Measurements from ENCODE around the gene EVPL. TPM values are rescaled to one million over a fixed set of nuclear protein-coding genes. Genes with fewer than 3 reads are reported as not detected.

Gene EVPL
- total and polyA plus RNA-seq, 2 donors from 2014 or later, result 11.1 to 23.5 TPM

DNA sequence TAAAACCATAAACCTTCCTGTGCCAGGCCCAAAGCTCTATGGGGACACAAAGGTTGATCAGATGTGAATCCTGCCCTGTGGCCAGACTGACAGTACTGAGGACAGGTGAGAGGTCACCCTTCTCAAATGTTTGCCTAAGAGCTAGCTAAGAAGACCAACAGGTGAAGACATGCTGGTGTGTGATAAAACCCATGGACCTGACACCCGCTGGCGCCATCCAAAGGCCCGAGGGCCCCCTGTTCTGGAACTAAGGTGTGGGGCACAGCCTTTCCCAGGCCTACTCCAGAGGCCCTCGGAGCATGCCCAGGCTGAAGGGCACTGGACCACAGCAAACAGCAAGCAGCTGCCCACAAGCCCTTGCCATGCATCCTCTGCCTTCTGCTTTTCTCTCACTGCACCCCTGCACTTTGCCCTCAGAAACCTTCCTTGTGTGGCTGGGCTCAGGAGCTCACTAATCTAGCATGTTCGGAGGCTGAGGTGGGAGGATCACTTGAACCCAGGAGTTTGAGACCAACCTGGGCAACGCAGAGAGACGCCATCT is 31.7 kb downstream of the EVPL start:
- no peak overlapping the region for H3K9ac ChIP-seq (ENCODE audit: low read length in 3 of 3)
- intact Hi-C loops (cut with DNase I), result no loop called here
- no peaks in the 10 kb centered on the region for H3K27me3 ChIP-seq (ENCODE audit: control insufficient read depth, insufficient read depth, low read length)
- peaks cover 0 to 5% (median 4%) of the 10 kb centered on the region in 3 donors for H3K36me3 ChIP-seq (ENCODE audit: control insufficient read depth in 2 of 3, insufficient read depth in 3 of 3, low read length in 3 of 3)
- H3K4me3 ChIP-seq (ENCODE audit: low read length in 3 of 3), result no peak overlapping the region
- no peaks in the 10 kb centered on the region for H3K9me3 ChIP-seq (ENCODE audit: control insufficient read depth in 2 of 3, insufficient read depth in 1 of 3, low read length in 3 of 3)
- DNase-seq (peak in 2 of 5 donors; percentile 21 to 32), FAIRE-seq (no peak)
- peaks cover 0 to 6% (median 4%) of the 10 kb centered on the region in 3 donors for H3K4me1 ChIP-seq (ENCODE audit: control insufficient read depth in 2 of 3, insufficient read depth in 2 of 3, low read depth in 1 of 3, low read length in 3 of 3)
- H3K27ac ChIP-seq (ENCODE audit: low read depth in 2 of 2, low read length in 2 of 2), result peak overlapping the region; percentile 32 to 57
- TF ChIP-seq, protein P1, sequence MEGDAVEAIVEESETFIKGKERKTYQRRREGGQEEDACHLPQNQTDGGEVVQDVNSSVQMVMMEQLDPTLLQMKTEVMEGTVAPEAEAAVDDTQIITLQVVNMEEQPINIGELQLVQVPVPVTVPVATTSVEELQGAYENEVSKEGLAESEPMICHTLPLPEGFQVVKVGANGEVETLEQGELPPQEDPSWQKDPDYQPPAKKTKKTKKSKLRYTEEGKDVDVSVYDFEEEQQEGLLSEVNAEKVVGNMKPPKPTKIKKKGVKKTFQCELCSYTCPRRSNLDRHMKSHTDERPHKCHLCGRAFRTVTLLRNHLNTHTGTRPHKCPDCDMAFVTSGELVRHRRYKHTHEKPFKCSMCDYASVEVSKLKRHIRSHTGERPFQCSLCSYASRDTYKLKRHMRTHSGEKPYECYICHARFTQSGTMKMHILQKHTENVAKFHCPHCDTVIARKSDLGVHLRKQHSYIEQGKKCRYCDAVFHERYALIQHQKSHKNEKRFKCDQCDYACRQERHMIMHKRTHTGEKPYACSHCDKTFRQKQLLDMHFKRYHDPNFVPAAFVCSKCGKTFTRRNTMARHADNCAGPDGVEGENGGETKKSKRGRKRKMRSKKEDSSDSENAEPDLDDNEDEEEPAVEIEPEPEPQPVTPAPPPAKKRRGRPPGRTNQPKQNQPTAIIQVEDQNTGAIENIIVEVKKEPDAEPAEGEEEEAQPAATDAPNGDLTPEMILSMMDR (IDR thresholded peaks at IDR 0.05; ENCODE audit: borderline replicate concordance, extremely low read depth, insufficient read depth), result no peak

DNA sequence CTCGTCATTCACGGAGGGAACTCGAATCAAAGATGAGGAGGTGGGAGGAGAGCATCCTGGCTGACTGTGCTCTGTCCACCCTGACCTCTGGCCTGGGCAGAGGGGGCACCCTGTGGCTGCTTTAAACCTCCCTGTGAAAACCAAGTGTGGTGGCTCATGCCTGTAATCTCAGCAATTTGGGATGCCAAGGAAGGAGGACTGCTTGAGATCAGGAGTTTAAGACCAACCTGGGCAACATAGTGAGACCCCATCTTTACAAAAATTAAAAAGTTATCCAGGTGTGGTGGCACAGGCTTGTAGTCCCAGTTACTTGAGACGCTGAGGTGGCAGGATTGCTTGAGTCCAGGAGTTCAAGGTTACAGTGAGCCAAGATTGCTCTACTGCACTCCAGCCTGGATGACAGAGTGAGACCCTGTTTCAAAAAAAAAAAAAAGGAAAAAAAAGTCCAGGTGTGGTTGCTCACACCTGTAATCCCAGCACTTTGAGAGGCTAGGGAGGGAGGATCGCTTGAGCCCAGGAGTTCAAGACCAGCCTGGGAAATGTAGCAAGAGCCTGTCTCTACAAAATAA is 32.2 kb downstream of the EVPL start:
- H3K4me3 ChIP-seq (ENCODE audit: low read length in 3 of 3), result no peak overlapping the region
- no peaks in the 10 kb centered on the region for H3K27me3 ChIP-seq (ENCODE audit: control insufficient read depth, insufficient read depth, low read length)
- peak overlapping the region in 1 of 2 donors; percentile 57 for H3K27ac ChIP-seq (ENCODE audit: low read depth in 2 of 2, low read length in 2 of 2)
- TF ChIP-seq, protein P1 (IDR thresholded peaks at IDR 0.05; ENCODE audit: borderline replicate concordance, extremely low read depth, insufficient read depth), result no peak
- intact Hi-C loops (cut with DNase I), result no loop called here
- peak in 2 of 5 donors; percentile 19 to 39 for DNase-seq
- peaks cover 0 to 5% (median 4%) of the 10 kb centered on the region in 3 donors for H3K36me3 ChIP-seq (ENCODE audit: control insufficient read depth in 2 of 3, insufficient read depth in 3 of 3, low read length in 3 of 3)
- no peaks in the 10 kb centered on the region for H3K9me3 ChIP-seq (ENCODE audit: control insufficient read depth in 2 of 3, insufficient read depth in 1 of 3, low read length in 3 of 3)
- H3K9ac ChIP-seq (ENCODE audit: low read length in 3 of 3), result no peak overlapping the region
- no peak for FAIRE-seq
- H3K4me1 ChIP-seq (ENCODE audit: control insufficient read depth in 2 of 3, insufficient read depth in 2 of 3, low read depth in 1 of 3, low read length in 3 of 3), result peaks cover 0 to 6% (median 4%) of the 10 kb centered on the region in 3 donors

DNA sequence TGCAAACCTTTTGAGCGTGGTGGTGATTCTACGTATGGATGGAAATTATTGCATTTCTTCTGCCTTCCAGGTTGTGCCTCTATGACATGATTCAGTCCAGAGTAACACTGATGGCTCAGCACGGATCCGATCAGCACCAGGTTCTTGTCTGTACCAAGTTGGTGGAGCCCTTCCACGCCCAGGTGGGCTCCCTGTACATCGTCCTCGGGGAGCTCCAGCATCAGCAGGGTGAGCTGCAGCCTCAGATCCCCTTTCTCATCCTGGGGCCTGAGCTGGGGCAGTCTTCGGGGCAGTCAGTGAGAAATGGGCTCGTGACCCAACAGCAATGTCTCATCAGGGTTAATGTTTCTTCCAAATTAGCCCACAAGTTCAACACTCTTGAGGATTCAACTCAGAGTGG is 35.7 kb downstream of the EVPL start:
- intact Hi-C loops (cut with DNase I), result no loop called here
- no peak overlapping the region for H3K9ac ChIP-seq (ENCODE audit: low read length in 3 of 3)
- TF ChIP-seq, protein P1 (IDR thresholded peaks at IDR 0.05; ENCODE audit: borderline replicate concordance, extremely low read depth, insufficient read depth), result no peak
- H3K36me3 ChIP-seq (ENCODE audit: control insufficient read depth in 2 of 3, insufficient read depth in 3 of 3, low read length in 3 of 3), result peaks cover 0 to 10% (median 4%) of the 10 kb centered on the region in 3 donors
- H3K4me1 ChIP-seq (ENCODE audit: control insufficient read depth in 2 of 3, insufficient read depth in 2 of 3, low read depth in 1 of 3, low read length in 3 of 3), result peaks cover 0 to 3% (median 0%) of the 10 kb centered on the region in 3 donors
- no peak overlapping the region for H3K4me3 ChIP-seq (ENCODE audit: low read length in 3 of 3)
- H3K9me3 ChIP-seq (ENCODE audit: control insufficient read depth in 2 of 3, insufficient read depth in 1 of 3, low read length in 3 of 3), result no peaks in the 10 kb centered on the region
- no peaks in the 10 kb centered on the region for H3K27me3 ChIP-seq (ENCODE audit: control insufficient read depth, insufficient read depth, low read length)
- peak in 1 of 5 donors; percentile 37 for DNase-seq
- no peak overlapping the region for H3K27ac ChIP-seq (ENCODE audit: low read depth in 2 of 2, low read length in 2 of 2)
- FAIRE-seq, result no peak
